ENCODE data around the gene ATP4B.

ATP4B gene

DNA sequence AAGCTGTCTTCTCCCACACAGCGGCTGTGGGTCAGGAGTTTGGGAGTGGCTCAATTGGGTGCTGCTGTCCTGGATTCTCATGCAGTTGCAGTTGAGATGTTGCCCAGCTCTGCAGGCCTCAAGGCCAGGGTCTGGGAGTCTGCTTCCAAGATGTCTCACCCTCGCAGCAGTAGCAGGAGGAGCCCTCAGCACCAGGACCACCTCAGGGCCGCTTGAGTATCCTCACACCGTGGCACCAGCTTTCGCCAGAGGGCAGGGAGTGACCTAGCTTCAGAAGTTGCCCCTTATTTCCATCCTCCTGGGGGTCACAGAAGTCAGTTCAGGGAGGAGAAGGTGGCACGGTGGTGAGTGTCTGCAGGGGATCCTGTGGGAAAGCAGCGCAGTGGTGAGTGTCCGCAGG is 52.5 kb downstream of the ATP4B start:
- TF ChIP-seq, protein P1, sequence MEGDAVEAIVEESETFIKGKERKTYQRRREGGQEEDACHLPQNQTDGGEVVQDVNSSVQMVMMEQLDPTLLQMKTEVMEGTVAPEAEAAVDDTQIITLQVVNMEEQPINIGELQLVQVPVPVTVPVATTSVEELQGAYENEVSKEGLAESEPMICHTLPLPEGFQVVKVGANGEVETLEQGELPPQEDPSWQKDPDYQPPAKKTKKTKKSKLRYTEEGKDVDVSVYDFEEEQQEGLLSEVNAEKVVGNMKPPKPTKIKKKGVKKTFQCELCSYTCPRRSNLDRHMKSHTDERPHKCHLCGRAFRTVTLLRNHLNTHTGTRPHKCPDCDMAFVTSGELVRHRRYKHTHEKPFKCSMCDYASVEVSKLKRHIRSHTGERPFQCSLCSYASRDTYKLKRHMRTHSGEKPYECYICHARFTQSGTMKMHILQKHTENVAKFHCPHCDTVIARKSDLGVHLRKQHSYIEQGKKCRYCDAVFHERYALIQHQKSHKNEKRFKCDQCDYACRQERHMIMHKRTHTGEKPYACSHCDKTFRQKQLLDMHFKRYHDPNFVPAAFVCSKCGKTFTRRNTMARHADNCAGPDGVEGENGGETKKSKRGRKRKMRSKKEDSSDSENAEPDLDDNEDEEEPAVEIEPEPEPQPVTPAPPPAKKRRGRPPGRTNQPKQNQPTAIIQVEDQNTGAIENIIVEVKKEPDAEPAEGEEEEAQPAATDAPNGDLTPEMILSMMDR (conservative IDR thresholded peaks at IDR 0.05; ENCODE audit: low read depth, low read length), result no peak
- no peak for DNase-seq (ENCODE audit: low read depth)
- H3K4me3 ChIP-seq (ENCODE audit: low read depth, low read length), result no peak overlapping the region

DNA sequence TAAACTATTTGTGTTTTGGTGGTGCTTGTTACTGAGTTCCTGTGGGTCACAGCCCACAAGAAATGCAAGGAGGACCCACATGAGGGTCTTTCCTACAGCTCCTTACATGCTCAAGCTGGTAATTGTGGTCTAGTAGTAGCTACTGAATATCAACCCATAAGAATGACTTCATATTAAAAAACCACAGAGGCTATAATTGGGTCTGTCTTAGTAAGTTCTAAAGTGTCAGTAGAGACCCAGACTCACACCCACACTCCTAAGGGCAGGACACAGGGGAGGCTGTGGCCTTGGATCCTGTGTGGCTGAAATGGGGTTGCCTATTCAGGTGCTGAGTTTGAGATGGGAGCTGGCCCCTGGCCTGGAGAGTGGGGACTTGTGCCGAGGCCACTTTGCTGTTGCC is 53.8 kb downstream of the ATP4B start:
- DNase-seq (ENCODE audit: low read depth), result no peak
- TF ChIP-seq, protein P1 (conservative IDR thresholded peaks at IDR 0.05; ENCODE audit: low read depth, low read length), result no peak
- H3K4me3 ChIP-seq (ENCODE audit: low read depth, low read length), result no peak overlapping the region

DNA sequence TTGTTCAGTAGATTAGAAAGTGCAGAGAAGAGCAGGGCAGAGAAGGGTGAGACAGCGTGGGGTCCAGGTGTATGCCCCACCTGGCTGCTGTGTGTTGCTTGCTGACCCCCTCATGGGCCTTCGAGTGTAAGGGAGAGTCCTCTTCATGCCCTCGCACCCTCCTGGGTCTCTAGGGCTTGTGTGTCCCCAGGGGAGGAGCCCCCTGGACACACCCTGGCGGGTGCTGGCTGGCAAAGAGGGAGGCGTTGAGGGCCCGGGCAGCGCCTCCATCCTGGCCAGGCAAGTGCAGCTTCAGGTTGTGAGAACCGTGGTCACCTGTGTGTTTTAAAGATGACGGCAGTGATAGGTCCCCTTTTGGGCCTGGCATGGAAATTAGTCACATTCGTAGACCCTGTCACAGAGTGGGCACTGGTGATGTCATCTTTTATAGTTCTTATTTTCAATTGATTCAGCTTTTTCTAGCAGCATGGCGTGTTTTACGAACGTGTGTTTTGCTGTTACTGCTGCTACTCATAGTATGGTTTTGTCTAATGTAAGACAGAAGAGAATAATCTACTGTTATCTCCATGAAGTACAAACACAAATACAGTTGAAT is 54.8 kb downstream of the ATP4B start:
- no peak overlapping the region for H3K4me3 ChIP-seq (ENCODE audit: low read depth, low read length)
- no peak for DNase-seq (ENCODE audit: low read depth)
- TF ChIP-seq, protein P1 (conservative IDR thresholded peaks at IDR 0.05; ENCODE audit: low read depth, low read length), result no peak

DNA sequence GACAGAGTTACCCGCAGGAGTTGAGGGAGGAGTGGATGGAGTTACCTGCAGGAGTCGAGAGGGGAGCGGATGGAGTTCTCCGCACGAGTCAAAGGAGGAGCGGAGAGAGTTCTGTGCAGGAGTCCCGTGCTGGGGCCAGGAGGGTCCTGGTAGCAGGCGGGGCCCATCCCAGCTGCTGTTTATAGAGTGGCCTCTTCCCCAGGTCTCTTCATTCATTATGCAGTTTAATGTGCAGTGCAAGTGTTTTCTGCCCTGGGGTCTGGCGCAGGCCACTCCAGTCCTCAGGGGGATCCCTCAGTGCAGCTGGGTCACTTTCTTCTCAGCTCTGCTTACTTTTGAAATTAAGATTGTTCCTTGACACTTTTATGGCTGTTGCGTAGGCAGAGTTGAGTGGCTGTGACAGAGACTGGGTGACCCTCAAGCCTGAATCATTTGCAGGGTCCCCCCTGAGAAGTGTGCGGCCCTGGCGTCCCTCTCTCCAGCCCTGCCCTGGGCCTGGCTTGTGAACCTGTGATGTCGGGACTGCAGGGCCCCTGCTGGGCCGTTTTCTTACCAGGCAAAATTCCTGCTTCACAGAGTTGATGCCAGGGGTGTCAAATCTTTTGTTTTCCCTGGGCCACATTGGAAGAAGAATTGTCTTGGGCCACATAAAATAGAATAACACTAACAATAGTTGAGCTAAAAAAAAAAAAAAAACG is 55.6 kb downstream of the ATP4B start:
- H3K4me3 ChIP-seq (ENCODE audit: low read depth, low read length), result no peak overlapping the region
- TF ChIP-seq, protein P1 (conservative IDR thresholded peaks at IDR 0.05; ENCODE audit: low read depth, low read length), result no peak
- no peak for DNase-seq (ENCODE audit: low read depth)

DNA sequence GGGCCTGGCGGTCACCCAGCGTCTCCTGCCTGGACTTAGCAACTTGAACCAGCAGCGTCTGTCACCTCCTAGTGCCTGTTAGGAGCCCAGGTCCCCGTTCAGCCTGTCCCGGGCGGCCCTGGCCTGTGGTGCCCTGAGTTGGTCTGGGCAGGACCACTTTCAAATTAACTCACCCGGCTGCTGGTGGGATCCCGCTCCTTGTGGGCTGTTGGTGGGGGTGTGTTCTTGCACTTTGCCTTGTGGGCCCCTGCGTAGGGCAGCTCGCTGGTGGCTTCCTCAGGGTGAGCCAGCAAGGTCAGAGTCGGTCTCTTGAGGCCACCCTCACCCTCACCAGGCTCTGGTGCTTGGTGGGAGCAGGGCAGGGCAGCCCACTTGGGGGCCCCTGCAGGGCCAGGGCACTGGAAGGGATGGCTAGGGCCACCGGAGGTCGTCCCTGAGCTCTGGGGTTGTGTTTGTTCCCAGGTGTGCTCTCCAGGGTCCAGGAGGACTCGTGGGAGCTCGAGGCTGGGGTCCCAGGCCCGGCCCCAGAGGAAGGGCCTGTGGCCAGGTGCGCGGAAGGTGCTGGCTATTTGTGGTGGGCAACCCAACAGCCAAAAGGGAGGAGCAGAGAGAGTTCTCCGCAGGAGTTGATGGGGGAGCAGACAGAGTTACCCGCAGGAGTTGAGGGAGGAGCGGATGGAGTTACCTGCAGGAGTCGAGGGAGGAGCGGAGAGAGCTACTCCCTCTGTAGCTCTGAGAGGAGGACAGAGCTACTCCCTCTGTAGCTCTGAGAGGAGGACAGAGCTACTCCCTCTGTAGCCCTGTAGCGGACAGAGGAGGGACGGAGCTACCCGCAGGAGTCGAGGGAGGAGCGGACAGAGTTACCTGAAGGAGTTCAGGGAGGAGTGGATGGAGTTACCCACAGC is 56.6 kb downstream of the ATP4B start:
- DNase-seq (ENCODE audit: low read depth), result no peak
- TF ChIP-seq, protein P1 (conservative IDR thresholded peaks at IDR 0.05; ENCODE audit: low read depth, low read length), result no peak
- H3K4me3 ChIP-seq (ENCODE audit: low read depth, low read length), result no peak overlapping the region

DNA sequence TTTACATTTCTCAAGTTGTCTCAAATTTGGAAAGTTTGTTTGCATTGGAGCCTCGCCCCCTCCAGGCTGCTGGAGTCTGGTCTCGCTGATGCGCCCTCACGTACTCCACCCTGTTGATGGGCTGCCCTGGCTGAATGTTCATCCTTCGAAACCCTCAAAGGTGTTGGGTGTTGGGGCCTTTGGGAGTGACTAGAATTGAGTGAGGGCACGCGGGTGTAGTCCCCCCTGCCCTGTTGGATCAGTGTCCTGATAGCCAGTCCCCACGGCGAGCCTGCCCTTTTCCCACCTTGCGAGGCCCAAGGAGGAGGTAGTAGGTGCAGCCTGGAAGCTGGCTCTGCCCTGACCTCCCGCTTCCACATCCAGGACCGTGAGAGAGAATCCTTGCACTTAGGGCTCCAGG is 58.6 kb downstream of the ATP4B start:
- H3K4me3 ChIP-seq (ENCODE audit: low read depth, low read length), result no peak overlapping the region
- no peak for DNase-seq (ENCODE audit: low read depth)
- TF ChIP-seq, protein P1 (conservative IDR thresholded peaks at IDR 0.05; ENCODE audit: low read depth, low read length), result no peak

Measured in choroid plexus epithelial cell (primary cell).